ENCODE data around the gene SORCS2. TPM values are rescaled to one million over a fixed set of nuclear protein-coding genes. Genes with fewer than 3 reads are reported as not detected.

The SORCS2 gene
- polyA plus RNA-seq, 1 donor from 2014 or later: 1.0 TPM

DNA sequence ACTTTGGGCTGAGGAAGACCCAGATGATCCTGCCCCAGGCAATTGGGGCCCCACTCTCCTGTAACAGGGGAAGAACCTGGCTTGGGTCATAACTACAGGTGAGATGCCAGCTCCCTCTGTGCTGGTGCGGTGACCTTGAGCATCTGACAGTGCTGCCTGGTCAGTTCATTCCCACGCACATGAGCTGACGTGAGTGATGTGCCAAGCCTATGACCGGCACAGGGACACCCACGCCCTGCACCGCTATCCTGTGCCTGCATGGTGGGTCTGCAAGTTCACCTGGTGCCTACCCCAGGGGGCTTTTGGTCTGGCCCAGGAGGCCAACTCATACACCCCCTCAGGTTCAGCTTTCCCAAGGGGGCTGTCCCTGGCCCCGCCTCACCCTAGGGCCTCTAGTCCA, 366.1 kb downstream of the SORCS2 start:
- no peak overlapping the region for H2AFZ ChIP-seq (ENCODE audit: low read depth, low read length)
- no peak overlapping the region for H3K4me2 ChIP-seq (ENCODE audit: low read length)
- no peaks in the 10 kb centered on the region for H3K9me3 ChIP-seq (ENCODE audit: low read length)
- no peaks in the 10 kb centered on the region for H3F3A ChIP-seq (ENCODE audit: insufficient read depth, low read length, poor library complexity, severe bottlenecking)
- H3K27me3 ChIP-seq (ENCODE audit: insufficient read depth, low read depth, low read length): no peaks in the 10 kb centered on the region
- no peak overlapping the region for H3K9ac ChIP-seq (ENCODE audit: low read length)
- no peak overlapping the region for H3K4me3 ChIP-seq (ENCODE audit: low read length)
- no peaks in the 10 kb centered on the region for H3K36me3 ChIP-seq (ENCODE audit: insufficient read depth, low read length)
- no peak overlapping the region for H3K27ac ChIP-seq (ENCODE audit: low read length)
- no peaks in the 10 kb centered on the region for H3K79me2 ChIP-seq (replicated peaks; ENCODE audit: insufficient read depth, low read length)
- H3K9me2 ChIP-seq (ENCODE audit: insufficient read depth, low read length): no peaks in the 10 kb centered on the region
- H4K20me1 ChIP-seq (ENCODE audit: insufficient read depth): no peaks in the 10 kb centered on the region
- TF ChIP-seq RAD21 (conservative IDR thresholded peaks at IDR 0.05): no peak
- TF ChIP-seq EZH2 (IDR thresholded peaks at IDR 0.05; ENCODE audit: borderline replicate concordance, insufficient read depth, low read length, poor library complexity, severe bottlenecking): no peak
- no peak for TF ChIP-seq CTCF (IDR thresholded peaks at IDR 0.05; ENCODE audit: poor library complexity, severe bottlenecking)
- no peak for TF ChIP-seq SMC3 (conservative IDR thresholded peaks at IDR 0.05; ENCODE audit: poor library complexity)
- no peak for TF ChIP-seq EP300 (conservative IDR thresholded peaks at IDR 0.05; ENCODE audit: poor library complexity, severe bottlenecking)
- no peak for TF ChIP-seq REST (IDR thresholded peaks at IDR 0.05; ENCODE audit: borderline replicate concordance)
- no peak for TF ChIP-seq TAF1 (IDR thresholded peaks at IDR 0.05; ENCODE audit: low read depth)
- TF ChIP-seq MXI1 (conservative IDR thresholded peaks at IDR 0.05; ENCODE audit: poor library complexity, severe bottlenecking): no peak
- no peak for TF ChIP-seq POLR2AphosphoS5 (IDR thresholded peaks at IDR 0.05)

DNA sequence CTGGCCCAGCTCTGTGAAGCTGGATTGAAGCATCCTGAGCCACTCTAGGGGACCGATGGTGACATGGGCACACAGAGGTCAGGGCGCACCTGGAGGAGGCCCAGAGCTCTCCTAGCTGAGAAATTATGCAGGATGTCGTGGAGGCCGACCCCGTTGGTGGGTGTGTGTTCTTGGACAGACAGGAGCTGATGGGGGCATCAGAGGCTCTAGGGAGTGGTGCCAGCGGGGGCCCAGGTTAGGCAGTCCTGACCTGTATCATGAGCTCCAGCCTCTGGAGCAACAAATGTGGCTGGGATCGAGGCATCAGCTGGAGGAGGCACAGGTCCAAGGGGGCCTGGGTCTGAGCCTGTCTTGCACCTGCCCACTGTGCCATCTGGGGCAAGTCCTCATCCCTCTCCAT, 367.0 kb downstream of the SORCS2 start:
- H3K79me2 ChIP-seq (replicated peaks; ENCODE audit: insufficient read depth, low read length): no peaks in the 10 kb centered on the region
- TF ChIP-seq TAF1 (IDR thresholded peaks at IDR 0.05; ENCODE audit: low read depth): no peak
- no peak for TF ChIP-seq CTCF (IDR thresholded peaks at IDR 0.05; ENCODE audit: poor library complexity, severe bottlenecking)
- no peak for TF ChIP-seq POLR2AphosphoS5 (IDR thresholded peaks at IDR 0.05)
- TF ChIP-seq REST (IDR thresholded peaks at IDR 0.05; ENCODE audit: borderline replicate concordance): no peak
- no peak for TF ChIP-seq EZH2 (IDR thresholded peaks at IDR 0.05; ENCODE audit: borderline replicate concordance, insufficient read depth, low read length, poor library complexity, severe bottlenecking)
- no peak for TF ChIP-seq MXI1 (conservative IDR thresholded peaks at IDR 0.05; ENCODE audit: poor library complexity, severe bottlenecking)
- TF ChIP-seq SMC3 (conservative IDR thresholded peaks at IDR 0.05; ENCODE audit: poor library complexity): no peak
- no peak for TF ChIP-seq RAD21 (conservative IDR thresholded peaks at IDR 0.05)
- no peak for TF ChIP-seq EP300 (conservative IDR thresholded peaks at IDR 0.05; ENCODE audit: poor library complexity, severe bottlenecking)
- H3K4me2 ChIP-seq (ENCODE audit: low read length): no peak overlapping the region
- no peaks in the 10 kb centered on the region for H3K36me3 ChIP-seq (ENCODE audit: insufficient read depth, low read length)
- no peak overlapping the region for H2AFZ ChIP-seq (ENCODE audit: low read depth, low read length)
- no peaks in the 10 kb centered on the region for H3F3A ChIP-seq (ENCODE audit: insufficient read depth, low read length, poor library complexity, severe bottlenecking)
- no peak overlapping the region for H3K4me3 ChIP-seq (ENCODE audit: low read length)
- no peaks in the 10 kb centered on the region for H4K20me1 ChIP-seq (ENCODE audit: insufficient read depth)
- H3K9me3 ChIP-seq (ENCODE audit: low read length): no peaks in the 10 kb centered on the region
- H3K27ac ChIP-seq (ENCODE audit: low read length): no peak overlapping the region
- no peaks in the 10 kb centered on the region for H3K9me2 ChIP-seq (ENCODE audit: insufficient read depth, low read length)
- H3K27me3 ChIP-seq (ENCODE audit: insufficient read depth, low read depth, low read length): no peaks in the 10 kb centered on the region
- H3K9ac ChIP-seq (ENCODE audit: low read length): no peak overlapping the region

All from neural cell (in vitro differentiated cells).